Activated naive CD8-positive, alpha-beta T cell treated with anti-CD3 and anti-CD28 coated beads, Interleukin-2, amount 50 U/mL, for 24 hours (primary cell): ENCODE data around the gene SGO2.
"Not testable (repeated sequence)": the region's sequence is repeated elsewhere in the genome, so short reads cannot be mapped to it uniquely, and the experiment has no call there.

Experiments used
- ATAC-seq: fragments of 150-1000 bp; cut with Tn5 transposase; one replicate; pipeline ENCODE4 v1.10.0; 2021
- DNase-seq: peaks from one replicate; pipeline ENCODE4 v3.0.0; 2021
- H3K27ac Mint-ChIP-seq: one replicate; pipeline ENCODE4 v1.8.0; 2021; ENCODE audit warnings: mild to moderate bottlenecking, mixed read lengths
- H3K27me3 Mint-ChIP-seq: one replicate; pipeline ENCODE4 v1.8.0; 2021; ENCODE audit warnings: mixed read lengths
- H3K36me3 Mint-ChIP-seq: one replicate; pipeline ENCODE4 v1.8.0; 2021; ENCODE audit warnings: low read depth, mixed read lengths
- H3K4me1 Mint-ChIP-seq: one replicate; pipeline ENCODE4 v1.8.0; 2021; ENCODE audit warnings: mixed read lengths
- H3K4me3 Mint-ChIP-seq: one replicate; pipeline ENCODE4 v1.8.0; 2021; ENCODE audit warnings: mild to moderate bottlenecking, moderate library complexity, mixed read lengths
- H3K9me3 Mint-ChIP-seq: one replicate; pipeline ENCODE4 v1.8.0; 2021; ENCODE audit warnings: mixed read lengths

Gene SGO2

GRCh38 chr2:200615247-200615646, 89.2 kb downstream of the SGO2 start:
- ATAC-seq: no peak

GRCh38 chr2:200616193-200616592, 90.2 kb downstream of the SGO2 start:
- H3K9me3 Mint-ChIP-seq: no peaks in the 10 kb centered on the region
- DNase-seq: no peak
- peaks cover 8% of the 10 kb centered on the region for H3K27me3 Mint-ChIP-seq
- no peak overlapping the region for H3K4me3 Mint-ChIP-seq
- H3K36me3 Mint-ChIP-seq: no peaks in the 10 kb centered on the region
- no peak for ATAC-seq
- H3K4me1 Mint-ChIP-seq: peaks cover 8% of the 10 kb centered on the region
- no peak overlapping the region for H3K27ac Mint-ChIP-seq

More at GRCh38 chr2:200615247-200615646, 89.2 kb downstream of the SGO2 start:
- Mint-ChIP-seq H3K27me3 (peaks cover 8% of the 10 kb centered on the region), H3K4me1 (peaks cover 8% of the 10 kb centered on the region), H3K9me3 (no peaks in the 10 kb centered on the region), H3K4me3 (no peak overlapping the region), H3K36me3 (no peaks in the 10 kb centered on the region), H3K27ac (no peak overlapping the region)
- no peak for DNase-seq

DNA sequence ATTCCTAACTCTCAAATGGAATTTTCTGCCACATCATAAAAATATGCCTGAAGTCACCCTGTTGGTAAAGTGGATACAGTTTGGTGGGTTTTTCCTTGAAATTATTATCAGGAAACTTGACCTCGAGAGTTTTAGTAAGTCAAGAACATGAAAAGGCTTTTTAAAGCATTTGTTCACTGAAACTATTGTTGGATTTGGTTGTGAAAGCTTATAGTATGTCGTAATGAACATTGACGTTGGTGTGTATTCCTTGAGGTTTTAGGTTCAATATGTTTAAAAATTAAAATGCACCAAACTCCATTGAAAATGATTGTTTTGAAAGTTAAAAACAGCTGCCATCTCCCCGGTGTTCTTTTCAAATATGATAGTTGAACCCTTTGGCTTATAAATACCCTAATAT, 90.6 kb downstream of the SGO2 start:
- Mint-ChIP-seq H3K9me3 (no peaks in the 10 kb centered on the region), H3K36me3 (no peaks in the 10 kb centered on the region), H3K4me1 (peaks cover 8% of the 10 kb centered on the region), H3K27ac (no peak overlapping the region), H3K27me3 (peaks cover 8% of the 10 kb centered on the region), H3K4me3 (no peak overlapping the region)
- DNase-seq (no peak), ATAC-seq (no peak)

DNA sequence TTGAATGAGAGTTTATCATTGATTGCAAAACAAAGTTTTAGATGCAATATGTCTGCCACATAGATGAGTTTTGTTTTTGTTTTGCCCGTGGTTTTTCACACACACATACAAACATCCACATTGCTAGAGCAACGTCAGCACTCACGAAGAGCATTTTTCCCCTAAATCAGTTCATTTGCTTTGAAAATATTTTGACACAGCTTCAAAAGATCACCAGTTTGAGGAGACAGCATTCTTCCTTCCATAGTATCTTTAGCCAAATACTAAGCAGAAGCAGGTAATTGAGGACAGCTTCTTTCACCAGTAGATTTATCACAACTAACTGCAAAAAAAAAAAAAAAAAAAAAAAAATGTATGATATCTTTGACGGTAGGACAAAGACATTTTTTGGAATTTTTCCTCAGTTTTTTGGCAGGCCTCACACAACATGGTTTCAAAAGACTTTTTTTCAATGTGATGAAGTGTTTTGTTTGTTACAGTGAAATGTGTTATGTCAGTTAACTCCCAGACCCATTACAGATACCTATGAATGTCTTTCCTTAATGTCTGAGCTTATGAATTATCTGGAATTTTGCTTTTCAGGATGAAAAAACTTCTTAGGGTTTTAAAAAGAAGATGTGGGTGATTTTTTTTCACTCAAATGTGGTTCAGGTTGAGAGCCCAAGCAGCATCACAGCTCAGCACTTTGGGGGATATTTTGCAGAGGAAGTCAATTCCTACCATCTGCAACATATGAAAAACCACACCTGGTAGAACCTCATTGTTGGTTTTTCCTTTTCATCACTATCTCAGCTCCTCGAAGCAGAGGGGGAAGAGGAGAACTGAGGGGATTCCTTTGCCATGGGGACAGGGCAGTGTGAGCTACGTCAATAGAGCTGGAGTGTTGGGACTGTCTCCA, 91.4 kb downstream of the SGO2 start:
- DNase-seq: no peak
- Mint-ChIP-seq H3K4me3 (no peak overlapping the region), H3K4me1 (peaks cover 8% of the 10 kb centered on the region), H3K27ac (no peak overlapping the region), H3K36me3 (no peaks in the 10 kb centered on the region), H3K27me3 (peaks cover 6% of the 10 kb centered on the region), H3K9me3 (no peaks in the 10 kb centered on the region)
- ATAC-seq: no peak

- ATAC-seq: no peak
- H3K27me3 Mint-ChIP-seq: peaks cover 3% of the 10 kb centered on the region
- no peak for DNase-seq
- H3K27ac Mint-ChIP-seq: no peak overlapping the region
- no peak overlapping the region for H3K4me3 Mint-ChIP-seq
- H3K9me3 Mint-ChIP-seq: no peaks in the 10 kb centered on the region
- H3K4me1 Mint-ChIP-seq: peaks cover 8% of the 10 kb centered on the region
- no peaks in the 10 kb centered on the region for H3K36me3 Mint-ChIP-seq
Measured at GRCh38 chr2:200618054-200618419, 92.0 kb downstream of the SGO2 start.

DNA sequence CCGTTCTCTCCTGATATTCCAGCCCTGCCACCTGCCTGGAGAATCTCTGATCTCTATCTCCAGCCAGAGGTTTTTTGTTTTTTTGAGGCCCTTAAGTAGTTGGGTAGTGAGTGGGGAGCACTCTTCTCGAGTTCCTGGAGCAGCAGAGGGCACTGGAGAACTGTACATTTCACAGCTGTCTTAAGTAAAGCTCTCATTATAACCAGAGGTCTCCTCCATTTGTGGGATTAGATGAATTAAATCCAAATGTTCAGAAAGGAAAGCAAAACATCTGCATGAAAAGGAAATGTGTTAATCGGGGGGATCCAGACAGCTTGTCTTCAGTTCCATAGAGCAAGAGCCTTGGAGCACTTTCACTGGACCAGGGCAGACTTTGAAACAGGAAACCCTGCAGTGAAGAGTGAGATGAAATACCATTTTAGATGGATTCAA, 92.6 kb downstream of the SGO2 start:
- H3K27ac Mint-ChIP-seq: no peak overlapping the region

GRCh38 chr2:200619279-200619678, 93.3 kb downstream of the SGO2 start:
- Mint-ChIP-seq H3K27ac (no peak overlapping the region), H3K36me3 (no peaks in the 10 kb centered on the region), H3K27me3 (no peaks in the 10 kb centered on the region), H3K9me3 (no peaks in the 10 kb centered on the region), H3K4me3 (no peak overlapping the region), H3K4me1 (peaks cover 8% of the 10 kb centered on the region)
- no peak for ATAC-seq
- no peak for DNase-seq

More for the DNA sequence above, 92.6 kb downstream of the SGO2 start:
- ATAC-seq (no peak), DNase-seq (no peak)
- Mint-ChIP-seq H3K4me1 (peaks cover 8% of the 10 kb centered on the region), H3K36me3 (no peaks in the 10 kb centered on the region), H3K27me3 (no peaks in the 10 kb centered on the region), H3K9me3 (no peaks in the 10 kb centered on the region), H3K4me3 (no peak overlapping the region)

DNA sequence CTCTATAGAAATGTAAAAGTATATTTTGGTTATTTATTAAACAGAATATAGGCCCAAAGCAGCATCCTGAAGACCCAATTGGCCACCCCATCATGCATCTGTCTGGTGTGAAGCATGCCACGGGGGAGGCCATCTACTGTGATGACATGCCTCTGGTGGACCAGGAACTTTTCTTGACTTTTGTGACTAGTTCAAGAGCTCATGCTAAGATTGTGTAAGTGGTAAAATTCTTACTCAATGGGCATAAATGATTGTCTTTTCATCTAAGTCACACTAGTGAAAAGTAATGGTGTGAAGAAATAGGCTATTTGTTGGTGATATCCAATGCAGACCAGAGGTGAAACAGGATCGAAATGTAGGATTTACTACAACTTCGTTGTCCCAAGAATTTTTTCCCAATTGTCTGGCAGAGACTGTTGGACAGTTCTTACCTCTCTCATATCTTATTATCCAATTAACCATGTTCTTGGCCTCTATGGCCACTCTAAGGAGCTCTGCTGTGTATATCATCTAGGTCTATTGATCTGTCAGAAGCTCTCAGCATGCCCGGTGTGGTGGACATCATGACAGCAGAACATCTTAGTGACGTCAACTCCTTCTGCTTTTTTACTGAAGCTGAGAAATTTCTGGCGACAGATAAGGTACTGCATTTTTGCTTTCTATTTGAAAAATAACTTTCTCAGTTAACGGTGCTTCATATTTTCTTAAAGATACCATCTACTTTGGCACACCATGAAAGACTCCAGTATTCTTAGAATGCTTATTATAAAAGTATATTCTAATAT, 94.8 kb downstream of the SGO2 start:
- peaks cover 8% of the 10 kb centered on the region for H3K4me1 Mint-ChIP-seq
- no peaks in the 10 kb centered on the region for H3K36me3 Mint-ChIP-seq
- H3K4me3 Mint-ChIP-seq: no peak overlapping the region
- ATAC-seq: no peak
- H3K9me3 Mint-ChIP-seq: no peaks in the 10 kb centered on the region
- no peaks in the 10 kb centered on the region for H3K27me3 Mint-ChIP-seq
- DNase-seq: no peak
- H3K27ac Mint-ChIP-seq: no peak overlapping the region

DNA sequence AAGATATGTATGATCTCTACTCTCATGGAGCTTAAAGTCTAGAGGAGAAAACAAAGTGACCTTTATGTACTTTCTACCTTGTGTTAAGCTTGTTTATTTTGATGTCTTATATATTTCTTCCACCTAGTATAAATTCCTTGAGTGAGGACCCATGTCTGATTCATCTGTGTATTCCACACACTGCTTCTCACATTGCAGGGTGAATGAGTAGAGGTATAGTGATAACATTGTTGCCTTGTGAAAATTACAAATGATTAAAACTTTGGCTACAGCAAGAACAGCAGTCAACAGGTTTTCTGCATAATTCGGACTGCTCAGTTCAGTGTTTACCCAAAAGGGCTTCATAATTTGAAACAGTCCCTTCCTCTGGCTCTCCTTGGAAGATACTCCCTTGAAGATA, 96.1 kb downstream of the SGO2 start:
- DNase-seq (no peak), ATAC-seq (no peak)
- H3K4me1 Mint-ChIP-seq: peaks cover 8% of the 10 kb centered on the region
- H3K27ac Mint-ChIP-seq: no peak overlapping the region
- H3K27me3 Mint-ChIP-seq: no peaks in the 10 kb centered on the region
- no peak overlapping the region for H3K4me3 Mint-ChIP-seq
- no peaks in the 10 kb centered on the region for H3K9me3 Mint-ChIP-seq
- H3K36me3 Mint-ChIP-seq: no peaks in the 10 kb centered on the region

GRCh38 chr2:200624026-200624425, 98.0 kb downstream of the SGO2 start:
- H3K4me3 Mint-ChIP-seq: no peak overlapping the region
- no peaks in the 10 kb centered on the region for H3K36me3 Mint-ChIP-seq
- no peaks in the 10 kb centered on the region for H3K27me3 Mint-ChIP-seq
- no peak overlapping the region for H3K27ac Mint-ChIP-seq
- no peaks in the 10 kb centered on the region for H3K4me1 Mint-ChIP-seq
- no peaks in the 10 kb centered on the region for H3K9me3 Mint-ChIP-seq
- no peak for DNase-seq
- ATAC-seq: no peak

GRCh38 chr2:200624658-200625057, 98.7 kb downstream of the SGO2 start:
- Mint-ChIP-seq H3K27me3 (peaks cover 5% of the 10 kb centered on the region), H3K4me3 (no peak overlapping the region), H3K36me3 (no peaks in the 10 kb centered on the region), H3K9me3 (no peaks in the 10 kb centered on the region), H3K27ac (no peak overlapping the region), H3K4me1 (no peaks in the 10 kb centered on the region)
- ATAC-seq (no peak), DNase-seq (no peak)

DNA sequence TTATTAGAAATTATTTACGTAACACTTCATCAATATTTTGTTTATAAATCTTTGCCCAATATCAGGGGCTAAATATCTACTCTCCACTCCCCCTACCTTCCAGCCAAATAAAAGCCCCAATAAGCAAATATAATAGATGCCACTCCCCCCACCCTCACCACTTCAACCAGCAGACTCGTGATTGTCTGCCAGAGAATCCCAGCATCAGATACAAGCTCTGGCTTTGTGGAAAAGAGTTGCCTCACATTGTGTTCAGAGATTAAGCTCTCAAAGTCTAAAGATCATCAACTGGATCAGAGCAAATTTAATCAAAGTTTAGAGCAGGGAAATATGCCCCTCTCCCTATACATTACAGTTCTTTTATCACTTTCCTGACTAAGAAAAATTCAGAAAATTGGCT, 99.3 kb downstream of the SGO2 start:
- Mint-ChIP-seq H3K36me3 (no peaks in the 10 kb centered on the region), H3K27me3 (peaks cover 8% of the 10 kb centered on the region), H3K27ac (no peak overlapping the region), H3K4me1 (no peaks in the 10 kb centered on the region), H3K9me3 (no peaks in the 10 kb centered on the region), H3K4me3 (no peak overlapping the region)
- ATAC-seq (no peak), DNase-seq (no peak)

- no peak for ATAC-seq
- no peak overlapping the region for H3K4me3 Mint-ChIP-seq
- H3K27me3 Mint-ChIP-seq: peaks cover 9% of the 10 kb centered on the region
- no peak for DNase-seq
- H3K9me3 Mint-ChIP-seq: no peaks in the 10 kb centered on the region
- H3K4me1 Mint-ChIP-seq: no peaks in the 10 kb centered on the region
- H3K27ac Mint-ChIP-seq: no peak overlapping the region
- H3K36me3 Mint-ChIP-seq: no peaks in the 10 kb centered on the region
Measured at GRCh38 chr2:200625958-200626363, 100.0 kb downstream of the SGO2 start.

DNA sequence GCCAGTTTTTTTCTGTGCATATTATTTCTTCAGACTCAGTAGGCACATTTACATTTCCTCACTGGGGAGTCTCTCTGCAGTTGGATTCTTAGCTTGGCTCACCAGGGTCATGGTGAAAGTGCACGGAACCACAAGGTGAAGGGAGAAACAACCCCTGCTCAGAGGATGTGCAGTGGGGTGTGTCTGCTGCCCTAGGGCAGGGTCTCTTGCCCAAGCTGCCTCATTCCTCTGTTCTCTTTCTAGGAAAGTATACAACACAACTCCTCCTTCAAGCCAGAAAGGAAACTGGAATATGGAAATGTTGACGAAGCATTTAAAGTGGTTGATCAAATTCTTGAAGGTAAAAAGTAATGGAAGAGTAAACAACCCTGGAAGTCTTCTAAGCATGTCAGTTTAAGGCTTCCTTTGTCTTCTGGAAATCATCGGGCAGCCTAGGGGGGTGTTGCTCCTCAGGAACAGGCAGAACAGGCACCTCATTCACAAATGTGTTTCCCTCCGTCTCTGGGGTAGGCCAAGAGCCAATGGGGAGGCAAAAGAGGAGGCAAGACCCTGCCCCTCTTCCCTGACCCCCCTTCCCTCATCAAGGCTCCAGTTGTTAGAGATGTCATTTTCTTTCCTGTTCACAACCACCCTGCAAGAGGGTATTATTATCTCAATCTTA, 101.2 kb downstream of the SGO2 start:
- no peaks in the 10 kb centered on the region for H3K4me1 Mint-ChIP-seq
- no peak for ATAC-seq
- H3K9me3 Mint-ChIP-seq: no peaks in the 10 kb centered on the region
- DNase-seq: no peak
- no peak overlapping the region for H3K4me3 Mint-ChIP-seq
- no peak overlapping the region for H3K27ac Mint-ChIP-seq
- no peaks in the 10 kb centered on the region for H3K36me3 Mint-ChIP-seq
- H3K27me3 Mint-ChIP-seq: peaks cover 9% of the 10 kb centered on the region

DNA sequence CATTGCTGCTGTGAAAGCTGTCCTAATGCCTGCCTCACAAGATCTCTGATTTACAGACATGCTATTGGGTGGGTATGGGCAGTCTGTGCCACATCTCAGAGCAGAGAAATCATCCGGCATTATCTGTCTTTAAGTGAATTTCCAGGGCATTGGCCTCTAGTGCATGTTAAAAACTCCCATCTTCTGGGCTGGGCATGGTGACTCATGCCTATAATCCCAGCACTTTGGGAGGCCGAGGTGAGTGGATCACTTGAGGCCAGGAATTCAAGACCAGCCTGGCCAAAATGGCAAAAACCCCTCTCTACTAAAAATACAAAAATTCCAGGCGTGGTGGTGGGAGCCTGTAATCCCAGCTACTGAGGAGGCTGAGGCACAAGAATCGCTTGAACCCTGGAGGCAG, 102.5 kb downstream of the SGO2 start:
- H3K9me3 Mint-ChIP-seq, H3K36me3 Mint-ChIP-seq, H3K4me3 Mint-ChIP-seq, DNase-seq, H3K27me3 Mint-ChIP-seq, H3K27ac Mint-ChIP-seq, H3K4me1 Mint-ChIP-seq, ATAC-seq: not testable (repeated sequence)
